NCI-H1092 (cell line): ENCODE measurements around the gene PHIP.

Experiments used
- DNase-seq: peaks from one replicate; lab custom pipeline; 2025; lab: John Stamatoyannopoulos, UW

PHIP gene

GRCh38 chr6:79070206-79070825, 7.7 kb downstream of the PHIP start:
- DNase-seq: no peak

GRCh38 chr6:79066828-79067227, 11.2 kb downstream of the PHIP start:
- no peak for DNase-seq

GRCh38 chr6:79066330-79066729, 11.7 kb downstream of the PHIP start:
- no peak for DNase-seq

GRCh38 chr6:79065232-79065631, 12.8 kb downstream of the PHIP start:
- DNase-seq: no peak

- DNase-seq: no peak
These were observed 13.4 kb downstream of the PHIP start for GRCh38 chr6:79064635-79065034.

- DNase-seq: no peak
These were observed 15.3 kb downstream of the PHIP start for GRCh38 chr6:79062708-79063107.

- DNase-seq: no peak
These were observed 20.3 kb downstream of the PHIP start for GRCh38 chr6:79057746-79058145.

- DNase-seq: no peak
These were observed 21.8 kb downstream of the PHIP start for GRCh38 chr6:79056226-79056625.

GRCh38 chr6:79048611-79049010, 29.4 kb downstream of the PHIP start:
- DNase-seq: no peak

GRCh38 chr6:79047072-79047471, 31.0 kb downstream of the PHIP start:
- no peak for DNase-seq

- DNase-seq: no peak
These were observed 32.1 kb downstream of the PHIP start for GRCh38 chr6:79045966-79046365.

GRCh38 chr6:79042799-79043126, 35.3 kb downstream of the PHIP start:
- no peak for DNase-seq

- no peak for DNase-seq
These were observed 35.8 kb downstream of the PHIP start for GRCh38 chr6:79042088-79042798.

- no peak for DNase-seq
These were observed 38.0 kb downstream of the PHIP start for GRCh38 chr6:79040083-79040482.

- no peak for DNase-seq
These were observed 40.0 kb downstream of the PHIP start for GRCh38 chr6:79038061-79038460.

GRCh38 chr6:79034865-79035264, 43.2 kb downstream of the PHIP start:
- no peak for DNase-seq

GRCh38 chr6:79033279-79033678, 44.8 kb downstream of the PHIP start:
- no peak for DNase-seq

GRCh38 chr6:79031821-79032590, 46.0 kb downstream of the PHIP start:
- DNase-seq: no peak

- DNase-seq: no peak
These were observed 47.5 kb downstream of the PHIP start for GRCh38 chr6:79030511-79030910.

GRCh38 chr6:79030023-79030422, 48.0 kb downstream of the PHIP start:
- no peak for DNase-seq

GRCh38 chr6:79028641-79029314, 49.3 kb downstream of the PHIP start:
- DNase-seq: no peak

- DNase-seq: no peak
These were observed 66.1 kb downstream of the PHIP start for GRCh38 chr6:79011940-79012339.

- no peak for DNase-seq
These were observed 67.6 kb downstream of the PHIP start for GRCh38 chr6:79010422-79010821.
